Measurements from ENCODE around the gene SPACDR. TPM values are rescaled to one million over a fixed set of nuclear protein-coding genes. Genes with fewer than 3 reads are reported as not detected.

SPACDR gene
- total and polyA plus RNA-seq, 9 of the 15 experiments (the other 6 are each of a cell fraction or from before 2014, with no cell fraction given), result 0.07 to 0.55 (median 0.14) TPM; not detected in 1

DNA sequence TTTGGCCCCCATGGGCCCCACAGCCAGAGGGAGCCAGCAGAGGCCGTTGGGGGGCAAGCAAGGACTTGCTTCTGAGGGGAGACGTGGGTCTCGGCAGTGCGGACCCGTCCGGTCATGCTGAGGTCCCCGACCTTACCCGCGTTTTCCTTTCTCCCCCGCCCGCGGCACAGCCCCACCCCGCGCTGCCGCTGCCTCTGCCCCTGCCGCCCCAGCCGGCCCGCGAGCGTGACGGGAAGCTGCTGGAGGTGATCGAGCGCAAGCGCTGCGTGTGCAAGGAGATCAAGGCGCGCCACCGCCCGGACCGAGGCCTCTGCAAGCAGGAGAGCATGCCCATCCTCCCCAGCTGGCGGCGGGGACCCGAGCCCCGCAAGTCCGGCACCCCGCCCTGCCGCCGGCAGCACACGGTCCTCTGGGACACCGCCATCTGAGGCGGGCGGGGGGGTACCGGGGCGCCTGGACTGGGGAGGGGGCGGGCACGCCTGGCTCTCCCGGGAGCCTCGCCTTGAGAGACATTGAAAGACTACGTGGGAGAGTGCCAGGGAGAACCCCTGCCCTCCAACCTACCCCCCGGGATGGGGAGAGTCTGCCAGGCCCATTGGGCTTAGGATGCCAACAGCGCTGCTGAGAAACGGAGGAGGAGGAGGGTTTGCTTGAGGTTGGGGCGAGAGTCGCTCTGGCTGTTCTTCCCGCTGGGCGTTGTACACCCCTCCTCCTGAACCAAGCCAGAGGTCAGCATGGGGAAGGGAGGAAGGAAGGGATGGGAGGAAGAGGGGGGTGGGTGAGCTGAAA is 29.6 kb upstream of the SPACDR start (continued):
- TF ChIP-seq PHF8 (IDR thresholded peaks at IDR 0.05; ENCODE audit: borderline replicate concordance, low read length) (peak; percentile 22; the same call in 1 of the 2 replicates), RFX5 (IDR thresholded peaks at IDR 0.05; ENCODE audit: low read depth, low read length) (no peak), RBBP5 (IDR thresholded peaks at IDR 0.05; ENCODE audit: borderline replicate concordance, insufficient read depth, low read length, poor library complexity, severe bottlenecking) (peak; percentile 32), TFAP4 (CRISPR knock-in tag; IDR thresholded peaks at IDR 0.05; ENCODE audit: borderline replicate concordance) (peak; percentile 42; the same call in 1 of the 2 replicates), KDM4B (IDR thresholded peaks at IDR 0.05; ENCODE audit: borderline replicate concordance in 2 of 2, low read depth in 1 of 2) (no peak), ZNF586 (CRISPR knock-in tag; conservative IDR thresholded peaks at IDR 0.05) (no peak), CUX1 (CRISPR knock-in tag; IDR thresholded peaks at IDR 0.05) (no peak), PHB (CRISPR knock-in tag; IDR thresholded peaks at IDR 0.05) (no peak), KAT7 (CRISPR knock-in tag; IDR thresholded peaks at IDR 0.05; ENCODE audit: borderline replicate concordance) (no peak), MED1 (CRISPR knock-in tag; IDR thresholded peaks at IDR 0.05; ENCODE audit: borderline replicate concordance) (no peak), PHF20 (IDR thresholded peaks at IDR 0.05; ENCODE audit: partially characterized antibody) (no peak), CCNT2 (IDR thresholded peaks at IDR 0.05; ENCODE audit: borderline replicate concordance, extremely low read depth, insufficient read length, low read depth, low read length) (peak; percentile 36)
- TF ChIP-seq, protein P1, sequence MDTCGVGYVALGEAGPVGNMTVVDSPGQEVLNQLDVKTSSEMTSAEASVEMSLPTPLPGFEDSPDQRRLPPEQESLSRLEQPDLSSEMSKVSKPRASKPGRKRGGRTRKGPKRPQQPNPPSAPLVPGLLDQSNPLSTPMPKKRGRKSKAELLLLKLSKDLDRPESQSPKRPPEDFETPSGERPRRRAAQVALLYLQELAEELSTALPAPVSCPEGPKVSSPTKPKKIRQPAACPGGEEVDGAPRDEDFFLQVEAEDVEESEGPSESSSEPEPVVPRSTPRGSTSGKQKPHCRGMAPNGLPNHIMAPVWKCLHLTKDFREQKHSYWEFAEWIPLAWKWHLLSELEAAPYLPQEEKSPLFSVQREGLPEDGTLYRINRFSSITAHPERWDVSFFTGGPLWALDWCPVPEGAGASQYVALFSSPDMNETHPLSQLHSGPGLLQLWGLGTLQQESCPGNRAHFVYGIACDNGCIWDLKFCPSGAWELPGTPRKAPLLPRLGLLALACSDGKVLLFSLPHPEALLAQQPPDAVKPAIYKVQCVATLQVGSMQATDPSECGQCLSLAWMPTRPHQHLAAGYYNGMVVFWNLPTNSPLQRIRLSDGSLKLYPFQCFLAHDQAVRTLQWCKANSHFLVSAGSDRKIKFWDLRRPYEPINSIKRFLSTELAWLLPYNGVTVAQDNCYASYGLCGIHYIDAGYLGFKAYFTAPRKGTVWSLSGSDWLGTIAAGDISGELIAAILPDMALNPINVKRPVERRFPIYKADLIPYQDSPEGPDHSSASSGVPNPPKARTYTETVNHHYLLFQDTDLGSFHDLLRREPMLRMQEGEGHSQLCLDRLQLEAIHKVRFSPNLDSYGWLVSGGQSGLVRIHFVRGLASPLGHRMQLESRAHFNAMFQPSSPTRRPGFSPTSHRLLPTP (IDR thresholded peaks at IDR 0.05; ENCODE audit: borderline replicate concordance, extremely low read depth, insufficient read length), result no peak
- TF ChIP-seq, protein P2, sequence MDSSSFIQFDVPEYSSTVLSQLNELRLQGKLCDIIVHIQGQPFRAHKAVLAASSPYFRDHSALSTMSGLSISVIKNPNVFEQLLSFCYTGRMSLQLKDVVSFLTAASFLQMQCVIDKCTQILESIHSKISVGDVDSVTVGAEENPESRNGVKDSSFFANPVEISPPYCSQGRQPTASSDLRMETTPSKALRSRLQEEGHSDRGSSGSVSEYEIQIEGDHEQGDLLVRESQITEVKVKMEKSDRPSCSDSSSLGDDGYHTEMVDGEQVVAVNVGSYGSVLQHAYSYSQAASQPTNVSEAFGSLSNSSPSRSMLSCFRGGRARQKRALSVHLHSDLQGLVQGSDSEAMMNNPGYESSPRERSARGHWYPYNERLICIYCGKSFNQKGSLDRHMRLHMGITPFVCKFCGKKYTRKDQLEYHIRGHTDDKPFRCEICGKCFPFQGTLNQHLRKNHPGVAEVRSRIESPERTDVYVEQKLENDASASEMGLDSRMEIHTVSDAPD (CRISPR knock-in tag; IDR thresholded peaks at IDR 0.05), result no peak

Measured in K562 (cell line).